GM18861 (cell line): ENCODE results near the gene ZDHHC24.
A peak's percentile ranks its signal among the peaks of the same experiment; 100 is the strongest.
"Not testable (repeated sequence)": the region's sequence is repeated elsewhere in the genome, so short reads cannot be mapped to it uniquely, and the experiment has no call there.

Source experiments
- ATAC-seq: cut with Tn5 transposase; IDR thresholded peaks from one replicate; pipeline ENCODE4 v1.9.1; 2021; ENCODE audit not compliant: unreplicated experiment

ZDHHC24 gene, protein sequence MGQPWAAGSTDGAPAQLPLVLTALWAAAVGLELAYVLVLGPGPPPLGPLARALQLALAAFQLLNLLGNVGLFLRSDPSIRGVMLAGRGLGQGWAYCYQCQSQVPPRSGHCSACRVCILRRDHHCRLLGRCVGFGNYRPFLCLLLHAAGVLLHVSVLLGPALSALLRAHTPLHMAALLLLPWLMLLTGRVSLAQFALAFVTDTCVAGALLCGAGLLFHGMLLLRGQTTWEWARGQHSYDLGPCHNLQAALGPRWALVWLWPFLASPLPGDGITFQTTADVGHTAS

DNA sequence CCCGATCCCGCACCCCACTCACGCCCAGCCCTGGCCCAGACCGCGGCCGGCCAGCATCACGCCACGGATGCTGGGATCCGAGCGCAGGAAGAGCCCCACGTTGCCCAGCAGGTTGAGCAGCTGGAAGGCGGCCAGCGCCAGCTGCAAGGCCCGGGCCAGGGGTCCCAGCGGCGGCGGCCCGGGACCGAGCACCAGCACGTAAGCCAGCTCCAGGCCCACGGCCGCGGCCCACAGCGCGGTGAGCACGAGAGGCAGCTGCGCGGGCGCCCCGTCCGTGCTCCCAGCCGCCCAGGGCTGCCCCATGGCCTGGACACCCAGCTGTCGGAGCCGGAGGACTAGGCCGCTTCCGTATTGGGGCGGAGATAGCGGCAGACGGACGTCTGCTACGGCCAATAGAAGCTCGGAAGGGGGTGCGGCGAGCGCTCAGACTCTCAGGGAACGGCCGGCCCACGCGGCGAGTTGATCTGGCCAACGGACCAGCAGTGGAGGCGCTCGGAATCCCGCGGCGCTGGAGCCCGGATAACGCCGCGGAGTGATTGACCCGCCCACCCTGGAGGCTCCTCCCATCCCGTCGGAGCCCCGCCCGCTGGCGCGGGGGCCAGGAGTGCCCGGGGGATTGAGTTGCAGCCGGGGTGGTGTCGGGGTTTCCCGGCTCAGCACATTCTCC, at the start of gene ZDHHC24:
Gene ZDHHC24 (minus strand): TSS at position 348 of the 667 bp plus-strand sequence. CDS start 45 bp downstream, at position 303.
- ATAC-seq = peak; percentile 76

DNA sequence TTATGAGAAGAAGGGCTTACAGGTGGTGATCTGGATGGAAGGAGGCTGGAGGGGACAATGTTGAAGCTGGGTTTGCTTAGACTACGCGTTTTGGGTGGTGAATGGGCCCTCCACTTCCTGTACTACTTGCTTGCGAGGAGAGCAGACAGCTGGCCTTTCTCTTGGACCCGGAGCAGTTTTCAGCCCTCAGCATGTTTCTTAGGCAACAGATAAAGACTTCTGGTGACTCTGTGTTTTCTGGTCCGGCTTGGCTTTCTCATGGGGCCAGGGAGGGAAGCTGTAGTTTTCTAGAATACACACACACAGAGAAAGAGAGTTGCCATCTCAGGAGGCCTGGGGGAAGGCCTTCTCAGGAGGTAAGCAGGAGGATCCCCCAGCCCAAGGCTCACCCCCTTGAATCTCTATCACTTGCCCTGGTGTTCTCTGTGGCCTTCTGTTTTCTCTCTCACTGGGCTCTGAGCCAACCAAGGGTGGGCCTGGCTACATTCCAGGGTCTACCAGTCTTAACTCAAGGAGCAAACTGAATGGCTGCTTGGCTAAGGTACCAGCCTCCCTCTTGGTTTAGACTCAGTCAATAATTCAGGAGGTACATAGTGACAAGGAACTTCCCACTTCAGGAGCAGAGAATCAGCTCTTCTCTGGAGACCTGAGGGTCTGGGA, 49.5 kb upstream of the ZDHHC24 start:
- no peak for ATAC-seq

DNA sequence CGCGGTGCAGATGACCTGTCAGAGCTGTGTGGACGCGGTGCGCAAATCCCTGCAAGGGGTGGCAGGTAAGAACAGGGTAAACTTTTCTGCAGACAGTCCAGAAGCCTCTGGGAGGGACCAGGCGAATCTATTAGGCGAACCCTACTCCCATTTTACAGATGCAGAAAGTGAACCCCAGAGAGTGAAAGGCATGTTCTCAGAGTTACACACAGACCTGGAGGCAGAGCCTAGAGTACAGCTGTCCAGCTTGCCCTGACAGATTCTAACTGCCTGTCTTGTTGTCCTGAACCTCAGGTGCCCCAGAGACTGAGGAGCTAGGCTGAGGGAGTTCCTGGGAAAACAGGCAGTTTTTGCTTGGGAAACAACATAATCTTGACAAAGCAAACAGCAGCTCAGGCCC, 47.8 kb upstream of the ZDHHC24 start:
- no peak for ATAC-seq

- ATAC-seq = no peak
Observed at GRCh38 chr11:66593303-66593635, 47.4 kb upstream of the ZDHHC24 start.

DNA sequence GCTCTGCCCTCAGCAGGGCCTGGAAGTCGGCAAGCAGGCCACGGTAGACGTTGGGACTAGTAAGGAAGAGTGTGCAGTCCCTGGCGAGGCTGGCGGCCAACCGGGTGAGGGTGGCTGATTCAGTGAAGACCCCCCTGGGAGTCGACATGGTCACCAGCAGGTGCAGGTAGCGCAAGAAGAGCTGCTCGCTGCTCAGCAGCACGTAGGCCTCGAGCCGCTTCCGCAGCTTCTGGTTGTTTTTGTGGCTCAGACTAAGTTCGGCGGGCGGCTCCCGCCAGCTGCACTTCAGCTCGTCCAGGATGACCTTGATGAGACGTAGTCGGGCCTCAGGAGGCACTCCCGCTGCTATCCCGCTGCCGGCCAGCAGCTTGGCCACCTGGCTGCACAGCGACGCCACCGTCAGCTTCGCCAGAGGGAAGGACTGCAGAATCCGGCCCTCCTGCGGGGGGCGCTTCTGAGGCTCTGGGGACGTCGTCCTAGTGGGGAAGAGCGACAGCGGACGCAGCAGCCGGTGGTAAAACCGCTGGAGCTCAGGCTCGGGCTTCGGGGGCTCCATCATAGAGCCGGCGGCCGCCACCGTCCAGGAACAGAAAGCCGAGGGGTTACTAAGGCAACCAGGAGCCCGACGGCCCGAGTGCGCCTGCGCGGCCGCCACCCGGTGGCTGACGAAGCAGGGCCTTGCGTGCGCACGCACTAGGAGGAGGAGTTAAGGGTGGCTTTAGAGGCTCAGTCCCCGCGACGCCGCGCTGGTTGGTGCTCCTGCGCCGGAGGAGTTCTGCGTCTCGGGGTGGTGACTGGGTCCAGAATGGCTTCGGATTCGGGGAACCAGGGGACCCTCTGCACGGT, 46.8 kb upstream of the ZDHHC24 start, which contains the start of the genes CCDC87 and CCS:
Gene CCDC87 (minus strand): TSS at position 607 of the 846 bp plus-strand sequence. CDS start 48 bp downstream, at position 559.
Gene CCS (plus strand): TSS at position 729 of the 846 bp plus-strand sequence. CDS start 77 bp downstream, at position 806.
- peak; percentile 84 for ATAC-seq

GRCh38 chr11:66591175-66591574, 45.3 kb upstream of the ZDHHC24 start:
- no peak for ATAC-seq

DNA sequence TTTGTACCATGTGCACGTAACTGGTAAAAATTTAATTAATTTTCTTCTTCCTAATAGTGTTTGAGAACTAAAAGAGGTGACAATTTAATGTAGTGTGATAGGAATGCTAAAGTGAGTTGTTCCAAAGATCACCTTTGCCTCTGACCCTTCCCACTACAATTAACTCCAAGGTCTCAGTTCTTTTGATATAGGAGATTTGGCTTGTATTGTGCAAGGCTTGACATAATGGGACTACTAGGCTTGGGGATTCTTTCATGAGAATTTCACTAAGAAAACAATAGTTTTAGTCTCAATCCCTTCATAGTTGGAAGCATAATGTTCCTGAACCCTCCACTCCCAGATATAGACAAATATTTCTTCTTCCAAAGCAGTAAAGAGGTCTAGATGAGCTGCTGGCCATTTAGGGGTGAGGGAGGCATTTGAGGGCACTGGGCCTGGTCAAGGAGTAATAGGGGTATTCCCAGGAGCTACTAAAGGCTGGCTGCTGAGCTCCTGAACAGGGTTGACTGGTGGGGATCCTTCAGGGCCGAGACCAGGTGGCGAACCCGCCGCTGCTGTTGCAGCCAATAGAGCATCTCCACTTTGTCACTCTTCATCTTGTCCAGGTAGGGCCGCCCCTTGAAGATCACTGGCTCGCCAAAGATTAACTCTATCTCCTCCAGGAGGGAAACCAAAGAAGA, 44.3 kb upstream of the ZDHHC24 start:
- no peak for ATAC-seq

DNA sequence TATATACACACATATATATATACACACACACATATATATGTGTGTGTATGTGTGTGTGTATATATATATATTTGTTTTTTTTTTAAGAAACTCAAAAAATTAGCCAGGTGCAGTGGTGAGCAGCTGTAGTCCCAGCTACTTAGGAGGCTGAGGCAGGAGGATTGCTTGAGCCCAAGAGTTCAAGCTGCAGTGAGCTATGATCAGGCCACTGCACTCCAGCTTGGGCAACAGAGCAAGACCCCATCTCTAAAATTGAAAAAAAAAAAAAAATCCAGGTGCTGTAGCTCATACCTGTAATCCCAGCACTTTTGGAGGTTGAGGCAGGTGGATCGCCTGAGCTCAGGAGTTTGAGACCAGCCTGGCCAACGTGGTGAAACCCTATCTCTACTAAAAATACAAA, 43.5 kb upstream of the ZDHHC24 start:
- not testable (repeated sequence) for ATAC-seq

- ATAC-seq = no peak
Observed at GRCh38 chr11:66586136-66586535, 40.3 kb upstream of the ZDHHC24 start.

GRCh38 chr11:66585447-66585846, 39.6 kb upstream of the ZDHHC24 start:
- not testable (repeated sequence) for ATAC-seq

GRCh38 chr11:66582565-66583147, 36.8 kb upstream of the ZDHHC24 start:
- ATAC-seq = not testable (repeated sequence)

DNA sequence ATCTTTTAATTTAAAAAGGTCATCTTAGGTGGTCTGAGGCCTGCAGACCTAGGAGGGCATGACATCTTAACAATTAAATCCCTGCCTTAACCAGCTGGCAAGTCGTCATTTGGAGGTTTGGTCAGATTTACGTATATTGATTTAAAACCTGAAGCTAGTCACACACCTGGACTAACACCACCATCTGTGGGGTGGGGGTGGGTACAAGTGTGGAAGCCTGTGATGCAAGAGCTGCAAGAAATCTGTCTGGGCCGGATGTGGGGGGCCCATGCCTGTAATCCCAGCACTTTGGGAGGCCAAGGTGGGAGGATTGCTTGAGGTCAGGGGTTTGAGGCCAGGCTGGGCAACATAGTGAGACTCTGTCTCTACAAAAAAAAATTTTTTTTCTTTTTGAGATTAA, 35.4 kb upstream of the ZDHHC24 start:
- no peak for ATAC-seq

DNA sequence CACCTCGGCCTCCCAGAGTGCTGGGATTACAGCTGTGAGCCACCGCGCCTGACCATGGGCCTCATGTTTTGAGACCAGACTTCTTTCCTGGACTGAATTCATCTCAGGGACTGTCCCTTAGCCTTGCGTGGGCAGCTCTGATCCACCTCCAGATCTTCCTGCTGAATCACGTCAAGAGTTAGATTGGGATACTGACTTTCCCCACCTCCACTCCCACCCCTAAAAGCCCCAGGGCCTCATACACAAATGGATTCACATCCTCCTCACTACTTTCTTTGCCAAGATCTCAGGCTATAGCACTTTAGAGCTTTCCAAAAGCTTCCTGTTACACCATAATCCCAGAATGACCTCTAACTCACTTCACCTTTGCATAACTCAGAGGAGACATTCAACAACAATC, 35.0 kb upstream of the ZDHHC24 start:
- ATAC-seq = no peak

- no peak for ATAC-seq
Observed at GRCh38 chr11:66579017-66579606, 33.3 kb upstream of the ZDHHC24 start.

- no peak for ATAC-seq
Observed at GRCh38 chr11:66570850-66571180, 25.0 kb upstream of the ZDHHC24 start.

GRCh38 chr11:66570079-66570849, 24.4 kb upstream of the ZDHHC24 start:
- ATAC-seq = no peak

DNA sequence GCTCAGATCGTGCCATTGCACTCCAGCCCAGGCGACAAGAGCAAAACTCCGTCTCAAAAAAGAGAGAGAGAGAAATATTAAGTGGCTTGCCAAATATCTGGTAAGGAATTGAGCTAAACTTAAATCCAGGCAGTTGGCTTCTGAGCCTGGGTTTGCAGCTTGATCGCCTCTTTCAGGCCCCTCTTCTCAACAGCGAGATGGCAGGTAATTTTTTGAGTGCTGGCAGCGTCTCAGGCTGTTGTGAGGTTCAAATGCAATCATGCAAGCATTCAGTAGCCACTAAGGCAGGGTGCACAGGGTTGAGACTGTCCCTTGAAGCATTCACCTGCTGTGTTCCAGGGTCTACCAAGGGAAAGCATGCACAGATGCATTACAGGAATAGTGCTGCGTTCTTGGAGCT, 23.2 kb upstream of the ZDHHC24 start:
- no peak for ATAC-seq

DNA sequence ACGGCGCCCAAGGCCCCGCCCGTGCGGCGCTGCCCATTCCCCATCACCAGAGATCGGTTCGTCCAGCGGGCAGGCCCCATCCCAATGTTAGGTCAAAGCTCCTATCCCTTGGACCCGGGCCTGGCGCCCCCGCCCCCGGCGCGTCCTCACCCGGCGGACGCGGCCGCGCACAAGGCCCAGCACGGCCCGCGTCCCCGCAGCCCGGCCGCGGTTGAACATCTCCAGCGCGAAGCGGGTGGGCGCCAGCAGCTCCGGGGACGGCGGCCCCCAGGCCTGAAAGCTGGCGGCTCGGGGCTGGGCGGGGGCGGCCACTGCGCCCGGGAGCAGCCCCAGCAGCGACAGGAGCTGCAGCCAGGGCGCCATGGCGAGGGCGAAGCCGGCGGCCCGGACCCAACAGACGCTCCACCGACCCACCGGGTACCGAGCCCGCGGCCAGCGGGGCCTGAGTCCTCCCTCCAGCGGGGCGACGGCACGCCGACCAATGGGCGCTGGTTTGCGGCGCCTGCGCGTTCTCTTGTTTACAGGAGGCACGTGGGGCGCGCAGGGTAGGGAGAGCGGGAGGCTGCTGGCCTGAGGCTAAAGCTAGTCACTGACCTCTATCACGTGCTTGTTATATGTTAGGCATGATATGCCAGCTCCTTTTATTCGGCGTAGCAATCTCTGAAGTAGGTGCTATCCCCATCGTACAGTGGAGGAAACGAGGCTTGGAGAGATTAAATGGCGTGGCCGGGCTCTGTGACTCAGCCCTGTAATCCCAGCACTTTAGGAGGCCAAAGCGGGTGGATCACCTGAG, 22.5 kb upstream of the ZDHHC24 start, which contains the start of gene CTSF:
Gene CTSF (minus strand): TSS at position 483 of the 793 bp plus-strand sequence. CDS start 120 bp downstream, at position 363.
- ATAC-seq = no peak
